Fibroblast of skin of left quadriceps (primary cell): Measurements from ENCODE around the gene BOC.

Experiments
- DNase-seq, 2 experiments: peaks; one replicate each; pipeline ENCODE4 v3.0.0-alpha.2; 2013; ENCODE audit warnings: low read depth in 2 of 2

Gene BOC

GRCh38 chr3:113249601-113250000, 38.2 kb downstream of the BOC start:
- DNase-seq: no peak

DNA sequence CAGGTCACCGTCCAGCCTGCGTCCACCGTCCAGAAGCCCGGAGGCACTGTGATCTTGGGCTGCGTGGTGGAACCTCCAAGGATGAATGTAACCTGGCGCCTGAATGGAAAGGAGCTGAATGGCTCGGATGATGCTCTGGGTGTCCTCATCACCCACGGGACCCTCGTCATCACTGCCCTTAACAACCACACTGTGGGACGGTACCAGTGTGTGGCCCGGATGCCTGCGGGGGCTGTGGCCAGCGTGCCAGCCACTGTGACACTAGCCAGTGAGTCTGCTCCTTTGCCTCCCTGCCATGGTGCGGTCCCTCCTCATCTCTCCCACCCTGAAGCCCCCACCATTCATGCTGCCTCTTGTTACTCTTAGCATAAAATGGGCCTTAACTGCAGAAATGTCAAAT, 39.2 kb downstream of the BOC start:
- no peak for DNase-seq

DNA sequence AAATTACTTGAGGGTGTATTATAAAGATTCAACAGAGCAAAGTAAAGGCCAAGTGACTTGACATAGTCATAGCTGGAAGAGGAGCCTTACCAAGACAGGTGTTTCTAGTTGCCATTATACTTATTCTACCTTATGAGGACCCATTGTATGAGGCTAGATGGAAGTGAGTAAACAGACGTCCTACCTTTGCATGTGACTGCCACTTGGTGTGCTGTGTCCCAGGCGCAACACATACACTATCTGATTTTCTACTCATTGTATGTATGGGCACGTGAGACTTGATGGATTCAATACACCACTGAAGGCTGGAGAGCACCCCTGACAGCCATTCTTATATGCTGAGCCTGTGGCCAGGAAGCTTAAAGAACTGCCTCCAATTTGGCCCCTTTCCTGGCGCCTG, 40.5 kb downstream of the BOC start:
- no peak for DNase-seq

- DNase-seq: no peak
Measured at GRCh38 chr3:113252553-113252952, 41.2 kb downstream of the BOC start.

DNA sequence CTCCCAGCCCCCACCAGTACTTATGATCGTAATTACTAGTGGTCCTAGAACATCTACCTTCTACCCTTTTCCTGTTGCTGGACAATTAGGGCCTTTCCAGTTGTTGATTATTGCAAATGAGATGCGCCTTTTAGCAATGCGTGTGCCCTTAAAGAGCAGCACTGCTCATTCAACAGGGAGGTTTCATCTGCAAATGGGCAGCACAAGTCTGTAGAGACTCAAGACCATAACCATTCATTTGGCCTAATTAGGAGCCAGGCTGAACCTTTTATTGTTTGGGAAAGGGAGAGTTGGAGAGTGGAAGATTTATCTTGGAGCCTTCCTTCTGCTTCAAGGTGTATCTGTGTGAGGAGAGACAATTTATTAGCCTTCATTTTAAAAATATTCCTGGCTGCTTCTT, 42.3 kb downstream of the BOC start:
- DNase-seq: no peak

DNA sequence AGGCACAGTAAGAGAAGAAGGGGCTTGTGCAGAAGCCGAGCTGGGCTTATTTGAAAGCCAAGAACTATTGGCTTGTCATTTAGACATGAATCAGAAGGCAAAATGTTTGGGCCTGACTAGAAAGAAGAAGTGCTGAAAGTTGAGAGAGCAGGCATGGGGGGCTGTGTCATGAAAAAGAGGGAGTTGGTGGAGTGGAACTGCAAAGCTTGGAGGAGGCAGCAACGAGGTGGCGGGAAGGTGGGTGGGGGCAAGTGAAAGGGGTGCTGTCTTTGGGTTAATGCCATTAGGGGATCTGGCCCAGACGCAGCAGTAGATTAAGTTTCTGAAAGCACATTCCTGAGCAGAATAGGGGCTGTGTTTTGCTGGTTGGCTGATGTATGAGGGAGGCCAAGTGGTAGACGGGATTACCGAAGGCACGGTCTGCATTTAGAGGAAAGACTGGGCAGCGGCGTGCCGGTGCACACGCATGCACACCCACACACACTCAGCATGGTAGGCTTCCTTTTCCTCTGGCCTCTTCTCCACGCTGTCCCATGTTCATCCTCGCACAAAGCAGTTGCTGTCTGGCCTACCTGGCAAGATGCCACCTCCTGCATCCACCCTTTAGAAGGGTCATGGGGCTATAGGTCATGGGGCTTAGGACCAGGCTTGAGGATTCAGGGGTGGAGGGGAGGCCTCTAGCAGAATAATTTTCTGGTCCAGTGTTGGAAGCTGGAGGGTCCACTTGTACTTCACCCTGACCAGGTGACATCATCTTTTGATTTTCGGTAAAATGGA, 43.0 kb downstream of the BOC start:
- no peak for DNase-seq

- DNase-seq: no peak
Measured at GRCh38 chr3:113255100-113255853, 43.9 kb downstream of the BOC start.

DNA sequence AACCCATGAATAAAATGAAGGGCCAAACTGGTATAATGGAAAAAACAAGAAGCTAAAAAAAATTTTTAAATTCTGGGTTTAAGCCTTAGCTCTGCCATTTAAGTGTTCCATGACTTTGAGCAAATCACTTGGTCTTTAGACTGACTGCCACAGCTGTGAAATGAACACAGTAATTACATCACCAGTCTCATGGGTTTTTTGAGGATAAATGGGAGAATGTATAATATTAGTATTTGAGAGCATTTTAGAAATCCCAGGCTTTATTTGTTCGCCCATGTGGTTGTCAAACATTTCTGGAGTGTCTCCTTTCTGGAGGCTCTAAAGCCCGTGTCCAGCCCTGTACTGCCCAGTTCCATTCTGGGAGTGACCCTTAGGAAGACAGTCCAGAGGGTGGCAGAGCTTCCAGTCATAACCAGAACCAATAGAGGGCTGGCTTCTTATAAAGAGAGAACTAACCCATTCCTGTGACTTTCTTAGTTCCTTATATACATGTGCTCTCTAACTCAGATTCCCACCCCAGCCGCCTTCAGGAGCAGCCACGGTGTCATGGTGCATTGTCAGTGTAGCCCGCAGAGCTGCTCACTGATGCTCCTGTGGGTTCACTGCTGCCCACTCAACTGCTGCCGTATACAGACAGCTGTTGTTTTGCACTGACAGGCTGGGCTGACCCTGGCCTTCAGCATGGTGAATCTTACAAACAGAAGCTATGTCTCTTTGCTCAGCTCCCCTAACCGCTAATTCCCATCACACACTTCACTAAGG, 44.7 kb downstream of the BOC start:
- no peak for DNase-seq

DNA sequence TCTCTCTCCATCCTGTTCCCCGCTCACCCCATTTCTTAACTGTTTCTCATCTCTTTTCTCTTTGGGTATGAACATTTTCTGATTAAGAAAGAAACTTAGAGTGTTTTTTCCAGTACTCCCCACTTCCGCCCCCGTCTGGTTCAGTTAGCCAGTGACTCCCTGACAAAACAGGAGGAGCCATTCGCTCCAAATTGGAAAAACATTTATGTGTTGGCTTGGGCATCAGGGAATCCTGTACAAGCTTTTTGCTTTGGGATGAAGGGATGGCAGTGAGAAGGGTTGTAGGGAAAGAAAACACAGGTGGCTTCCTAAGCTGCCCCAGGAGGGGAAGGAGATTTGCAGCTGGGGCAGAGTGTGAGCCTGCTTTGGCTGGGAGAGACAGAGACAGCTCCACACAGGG, 47.0 kb downstream of the BOC start:
- no peak for DNase-seq

DNA sequence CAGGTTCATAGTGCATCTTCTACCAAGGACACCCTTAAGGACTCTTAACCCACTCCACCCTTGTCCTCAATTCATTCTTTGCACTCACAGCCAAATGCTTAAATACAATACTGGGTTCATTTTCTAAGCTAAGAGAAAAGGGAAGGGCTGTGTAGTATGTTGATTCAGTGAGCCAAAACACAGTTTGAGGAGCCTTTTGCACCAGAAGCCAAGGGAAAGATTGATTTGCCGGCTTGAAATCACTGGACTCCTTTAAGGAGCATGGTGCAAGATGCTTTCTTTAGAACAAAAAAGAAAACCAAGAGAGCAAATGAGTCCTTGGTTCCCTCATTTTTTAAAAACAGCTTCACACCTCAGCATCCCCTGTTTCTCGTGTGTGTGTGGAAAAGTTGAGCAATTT, 47.8 kb downstream of the BOC start:
- DNase-seq: no peak

GRCh38 chr3:113261063-113261625, 49.8 kb downstream of the BOC start:
- DNase-seq: no peak

- DNase-seq: no peak
Measured at GRCh38 chr3:113261626-113262303, 50.4 kb downstream of the BOC start.

DNA sequence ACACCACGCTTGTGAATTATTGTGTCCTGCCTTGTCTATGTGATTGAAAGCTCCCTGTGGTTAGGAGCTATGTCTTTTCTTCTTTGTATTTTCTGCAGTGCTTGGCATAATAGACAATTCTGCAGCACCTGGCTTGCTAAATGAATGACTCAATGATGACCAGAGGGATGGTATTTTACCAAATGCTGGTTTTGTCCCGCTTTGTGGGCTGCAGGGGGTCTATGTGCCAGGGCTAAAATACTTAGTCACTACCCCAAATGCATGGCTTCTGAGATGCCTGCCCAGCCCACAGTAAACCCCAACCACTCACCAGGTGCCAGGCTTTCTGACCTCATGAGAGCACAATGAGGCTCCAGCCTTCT, 50.9 kb downstream of the BOC start:
- DNase-seq: no peak

GRCh38 chr3:113263020-113263419, 51.7 kb downstream of the BOC start:
- no peak for DNase-seq

DNA sequence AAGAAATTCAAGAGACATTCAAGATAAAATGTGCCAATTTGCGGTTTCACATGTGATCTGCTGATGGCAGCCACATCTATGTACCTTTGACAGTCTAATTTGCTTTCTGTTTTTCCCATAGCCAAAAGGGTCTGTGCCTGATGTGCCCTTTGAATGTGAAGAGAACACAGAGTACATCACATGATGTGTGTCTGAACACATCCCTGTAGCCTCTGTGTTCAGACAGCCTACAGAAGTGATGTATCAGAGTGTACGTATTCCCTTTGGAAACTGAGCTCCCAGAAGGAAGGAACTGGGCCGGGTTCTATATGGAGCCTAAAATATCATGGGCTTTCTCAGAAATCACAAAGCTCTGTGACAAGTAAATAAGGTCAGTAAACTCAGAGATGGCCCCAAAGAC, 52.4 kb downstream of the BOC start:
- no peak for DNase-seq

DNA sequence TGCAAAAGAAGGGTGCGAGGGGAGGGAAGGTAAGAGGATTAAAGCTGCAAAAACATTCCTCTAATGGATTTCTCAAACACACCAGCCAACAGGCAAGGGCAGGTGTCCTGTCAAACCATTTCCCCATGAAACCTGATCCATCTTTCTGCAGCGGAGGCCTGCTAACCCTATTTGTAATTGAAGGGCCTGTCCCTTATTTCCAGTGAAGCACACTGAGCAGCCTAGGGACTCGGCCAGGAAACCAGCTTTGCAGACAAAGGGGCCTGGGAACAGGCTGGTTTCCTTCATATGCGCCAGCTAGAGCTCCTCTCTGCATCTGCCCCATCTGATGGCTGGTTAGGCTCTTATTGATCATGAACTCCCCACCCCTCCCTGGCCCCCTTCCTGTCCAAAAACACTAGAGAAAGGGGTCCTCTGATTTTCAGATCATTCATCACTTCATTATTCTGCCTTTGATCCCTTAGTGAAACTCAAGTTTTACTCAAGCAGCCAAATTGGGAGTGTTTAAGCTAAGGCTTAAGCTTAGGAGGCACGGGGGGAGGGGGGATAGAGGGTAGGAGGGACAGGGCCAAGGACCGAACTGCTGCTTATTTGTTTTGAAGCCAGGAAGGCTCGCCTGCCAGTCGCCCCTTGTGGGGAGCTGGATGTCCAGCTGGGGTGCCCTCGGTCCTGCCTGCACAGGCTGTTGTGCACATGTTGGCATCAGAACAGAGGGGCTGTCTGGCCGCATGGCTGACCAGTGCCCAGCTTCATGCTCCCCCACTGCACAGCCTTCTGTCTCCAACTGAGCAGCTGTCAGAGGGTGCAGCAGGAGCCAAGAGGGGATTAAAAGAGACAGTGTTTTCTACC, 53.1 kb downstream of the BOC start:
- DNase-seq: no peak

- DNase-seq: no peak
Measured at GRCh38 chr3:113265231-113265630, 53.9 kb downstream of the BOC start.

- DNase-seq: no peak
Measured at GRCh38 chr3:113266738-113267137, 55.4 kb downstream of the BOC start.

DNA sequence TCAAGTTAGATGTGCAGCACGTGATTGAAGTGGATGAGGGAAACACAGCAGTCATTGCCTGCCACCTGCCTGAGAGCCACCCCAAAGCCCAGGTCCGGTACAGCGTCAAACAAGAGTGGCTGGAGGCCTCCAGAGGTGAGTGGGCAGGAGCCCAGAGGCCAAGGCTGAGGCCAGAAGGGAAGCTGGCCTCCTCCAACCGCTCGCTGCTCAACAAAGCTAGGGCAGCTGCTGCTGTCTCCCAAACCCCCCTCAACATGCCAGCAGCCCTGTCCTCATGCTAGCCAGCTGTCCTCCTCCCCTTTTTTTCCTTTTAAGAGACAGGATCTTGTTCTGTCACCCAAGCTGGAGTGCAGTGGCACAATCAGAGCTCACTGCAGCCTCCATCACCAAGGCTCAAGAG, 57.0 kb downstream of the BOC start:
- no peak for DNase-seq

DNA sequence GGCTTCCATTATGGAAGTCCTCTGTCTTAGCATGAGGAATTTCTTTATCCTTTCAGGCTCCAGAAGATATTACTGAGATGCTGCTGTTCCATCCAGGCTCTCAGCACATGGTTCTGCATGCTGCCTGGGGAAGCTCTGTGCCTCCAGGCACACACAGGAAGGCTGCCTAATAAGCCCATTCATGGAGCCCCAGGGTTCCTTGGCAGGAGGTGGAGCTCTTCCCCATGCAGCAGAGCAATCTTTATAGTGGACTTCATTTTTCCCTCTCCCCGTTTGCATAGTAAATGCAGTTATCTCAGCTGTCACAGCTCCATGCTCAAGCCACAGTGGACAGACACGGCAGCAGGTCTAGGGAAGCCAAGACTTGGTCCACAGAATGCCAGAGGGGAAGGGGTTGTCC, 57.6 kb downstream of the BOC start:
- no peak for DNase-seq

- no peak for DNase-seq
Measured at GRCh38 chr3:113269661-113270060, 58.3 kb downstream of the BOC start.
